Neural cell (in vitro differentiated cells): Measurements from ENCODE around the gene NXPE2.

Source experiments
- EZH2 ChIP-seq: fragments of 200-600, 300-800 bp; shearing (Covaris generic), sonication (generic); IDR thresholded peaks from 2 replicates; pipeline ENCODE4 v1.6.1; 2014; ENCODE audit warnings: antibody characterized with exemption, low read length, borderline replicate concordance, mild to moderate bottlenecking; ENCODE audit not compliant: insufficient read depth, poor library complexity, severe bottlenecking
- POLR2AphosphoS5 ChIP-seq: IDR thresholded peaks from 2 replicates; pipeline ENCODE4 v1.6.1; 2012
- RAD21 ChIP-seq: fragments of 450-650 bp; conservative IDR thresholded peaks from 2 replicates; pipeline ENCODE4 v1.6.1; 2014; ENCODE audit warnings: antibody characterized with exemption, mild to moderate bottlenecking, moderate library complexity
- SMC3 ChIP-seq: fragments of 450-650 bp; conservative IDR thresholded peaks from 2 replicates; pipeline ENCODE4 v1.6.1; 2014; ENCODE audit warnings: antibody characterized with exemption, mild to moderate bottlenecking, moderate library complexity; ENCODE audit not compliant: poor library complexity
- TF ChIP-seq, protein P1 (sequence below): fragments of 450-650 bp; IDR thresholded peaks from 2 replicates; pipeline ENCODE4 v1.5.1; 2014; ENCODE audit warnings: antibody characterized with exemption, mild to moderate bottlenecking, moderate library complexity; ENCODE audit not compliant: poor library complexity, severe bottlenecking
- TF ChIP-seq, protein P2 (sequence below): IDR thresholded peaks from 2 replicates; pipeline ENCODE4 v1.6.1; 2012; ENCODE audit warnings: borderline replicate concordance

DNA sequence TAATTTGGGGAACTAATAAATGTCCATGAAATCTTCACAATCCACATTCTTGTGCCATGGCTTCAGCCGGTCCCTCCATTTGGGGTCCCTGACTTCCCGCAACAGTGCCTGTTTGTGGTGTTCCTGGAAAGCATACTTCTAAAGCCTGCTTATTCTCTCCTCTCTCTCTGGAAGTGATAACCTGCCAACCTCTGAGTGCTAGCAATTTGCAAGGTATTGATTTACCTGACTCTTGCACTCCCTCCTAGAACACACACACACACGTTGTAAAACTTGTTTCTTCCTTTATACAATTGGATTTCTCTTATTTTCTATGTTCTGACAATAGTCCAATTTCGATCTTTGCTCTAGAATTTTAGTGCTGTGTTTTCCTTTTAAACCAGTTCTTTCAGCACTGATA, 58.5 kb downstream of the NXPE2 start:
- TF ChIP-seq, protein P1, sequence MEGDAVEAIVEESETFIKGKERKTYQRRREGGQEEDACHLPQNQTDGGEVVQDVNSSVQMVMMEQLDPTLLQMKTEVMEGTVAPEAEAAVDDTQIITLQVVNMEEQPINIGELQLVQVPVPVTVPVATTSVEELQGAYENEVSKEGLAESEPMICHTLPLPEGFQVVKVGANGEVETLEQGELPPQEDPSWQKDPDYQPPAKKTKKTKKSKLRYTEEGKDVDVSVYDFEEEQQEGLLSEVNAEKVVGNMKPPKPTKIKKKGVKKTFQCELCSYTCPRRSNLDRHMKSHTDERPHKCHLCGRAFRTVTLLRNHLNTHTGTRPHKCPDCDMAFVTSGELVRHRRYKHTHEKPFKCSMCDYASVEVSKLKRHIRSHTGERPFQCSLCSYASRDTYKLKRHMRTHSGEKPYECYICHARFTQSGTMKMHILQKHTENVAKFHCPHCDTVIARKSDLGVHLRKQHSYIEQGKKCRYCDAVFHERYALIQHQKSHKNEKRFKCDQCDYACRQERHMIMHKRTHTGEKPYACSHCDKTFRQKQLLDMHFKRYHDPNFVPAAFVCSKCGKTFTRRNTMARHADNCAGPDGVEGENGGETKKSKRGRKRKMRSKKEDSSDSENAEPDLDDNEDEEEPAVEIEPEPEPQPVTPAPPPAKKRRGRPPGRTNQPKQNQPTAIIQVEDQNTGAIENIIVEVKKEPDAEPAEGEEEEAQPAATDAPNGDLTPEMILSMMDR, result no peak
- TF ChIP-seq POLR2AphosphoS5 (no peak), RAD21 (no peak), SMC3 (no peak), EZH2 (no peak)
- TF ChIP-seq, protein P2, sequence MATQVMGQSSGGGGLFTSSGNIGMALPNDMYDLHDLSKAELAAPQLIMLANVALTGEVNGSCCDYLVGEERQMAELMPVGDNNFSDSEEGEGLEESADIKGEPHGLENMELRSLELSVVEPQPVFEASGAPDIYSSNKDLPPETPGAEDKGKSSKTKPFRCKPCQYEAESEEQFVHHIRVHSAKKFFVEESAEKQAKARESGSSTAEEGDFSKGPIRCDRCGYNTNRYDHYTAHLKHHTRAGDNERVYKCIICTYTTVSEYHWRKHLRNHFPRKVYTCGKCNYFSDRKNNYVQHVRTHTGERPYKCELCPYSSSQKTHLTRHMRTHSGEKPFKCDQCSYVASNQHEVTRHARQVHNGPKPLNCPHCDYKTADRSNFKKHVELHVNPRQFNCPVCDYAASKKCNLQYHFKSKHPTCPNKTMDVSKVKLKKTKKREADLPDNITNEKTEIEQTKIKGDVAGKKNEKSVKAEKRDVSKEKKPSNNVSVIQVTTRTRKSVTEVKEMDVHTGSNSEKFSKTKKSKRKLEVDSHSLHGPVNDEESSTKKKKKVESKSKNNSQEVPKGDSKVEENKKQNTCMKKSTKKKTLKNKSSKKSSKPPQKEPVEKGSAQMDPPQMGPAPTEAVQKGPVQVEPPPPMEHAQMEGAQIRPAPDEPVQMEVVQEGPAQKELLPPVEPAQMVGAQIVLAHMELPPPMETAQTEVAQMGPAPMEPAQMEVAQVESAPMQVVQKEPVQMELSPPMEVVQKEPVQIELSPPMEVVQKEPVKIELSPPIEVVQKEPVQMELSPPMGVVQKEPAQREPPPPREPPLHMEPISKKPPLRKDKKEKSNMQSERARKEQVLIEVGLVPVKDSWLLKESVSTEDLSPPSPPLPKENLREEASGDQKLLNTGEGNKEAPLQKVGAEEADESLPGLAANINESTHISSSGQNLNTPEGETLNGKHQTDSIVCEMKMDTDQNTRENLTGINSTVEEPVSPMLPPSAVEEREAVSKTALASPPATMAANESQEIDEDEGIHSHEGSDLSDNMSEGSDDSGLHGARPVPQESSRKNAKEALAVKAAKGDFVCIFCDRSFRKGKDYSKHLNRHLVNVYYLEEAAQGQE, result no peak
